GM10266 (cell line): ENCODE measurements around the gene CD53.

ENCODE experiments used
- DNase-seq: peaks from one replicate; pipeline ENCODE4 v3.0.0; 2012; ENCODE audit errors: extremely low spot score
- TF ChIP-seq, protein P1 (sequence below): IDR thresholded peaks from 2 replicates; pipeline ENCODE4 v1.5.1; 2012; ENCODE audit warnings: mild to moderate bottlenecking, low read depth; ENCODE audit not compliant: control insufficient read depth, insufficient read depth; ENCODE audit errors: missing control alignments

Gene CD53

DNA sequence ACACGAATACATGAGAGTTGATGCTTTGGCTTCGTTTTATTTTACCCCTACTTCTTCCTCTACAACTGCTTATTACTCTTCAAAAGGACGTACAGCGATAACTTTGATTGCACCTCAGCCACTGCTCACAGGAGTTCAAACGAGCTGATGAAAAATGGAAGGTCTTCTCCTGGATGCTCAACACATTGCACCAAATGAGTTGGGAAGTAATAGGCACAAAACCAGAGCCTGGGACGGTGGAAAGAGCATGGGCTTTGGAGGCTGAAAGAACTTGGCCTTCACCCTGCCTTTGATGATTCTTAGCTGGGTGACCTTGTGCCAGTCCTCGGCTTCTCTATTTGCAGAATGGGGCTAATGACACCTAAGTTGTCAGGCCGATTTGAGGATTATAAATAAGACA, 4.8 kb downstream of the CD53 start:
- DNase-seq: no peak
- TF ChIP-seq, protein P1, sequence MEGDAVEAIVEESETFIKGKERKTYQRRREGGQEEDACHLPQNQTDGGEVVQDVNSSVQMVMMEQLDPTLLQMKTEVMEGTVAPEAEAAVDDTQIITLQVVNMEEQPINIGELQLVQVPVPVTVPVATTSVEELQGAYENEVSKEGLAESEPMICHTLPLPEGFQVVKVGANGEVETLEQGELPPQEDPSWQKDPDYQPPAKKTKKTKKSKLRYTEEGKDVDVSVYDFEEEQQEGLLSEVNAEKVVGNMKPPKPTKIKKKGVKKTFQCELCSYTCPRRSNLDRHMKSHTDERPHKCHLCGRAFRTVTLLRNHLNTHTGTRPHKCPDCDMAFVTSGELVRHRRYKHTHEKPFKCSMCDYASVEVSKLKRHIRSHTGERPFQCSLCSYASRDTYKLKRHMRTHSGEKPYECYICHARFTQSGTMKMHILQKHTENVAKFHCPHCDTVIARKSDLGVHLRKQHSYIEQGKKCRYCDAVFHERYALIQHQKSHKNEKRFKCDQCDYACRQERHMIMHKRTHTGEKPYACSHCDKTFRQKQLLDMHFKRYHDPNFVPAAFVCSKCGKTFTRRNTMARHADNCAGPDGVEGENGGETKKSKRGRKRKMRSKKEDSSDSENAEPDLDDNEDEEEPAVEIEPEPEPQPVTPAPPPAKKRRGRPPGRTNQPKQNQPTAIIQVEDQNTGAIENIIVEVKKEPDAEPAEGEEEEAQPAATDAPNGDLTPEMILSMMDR: no peak

DNA sequence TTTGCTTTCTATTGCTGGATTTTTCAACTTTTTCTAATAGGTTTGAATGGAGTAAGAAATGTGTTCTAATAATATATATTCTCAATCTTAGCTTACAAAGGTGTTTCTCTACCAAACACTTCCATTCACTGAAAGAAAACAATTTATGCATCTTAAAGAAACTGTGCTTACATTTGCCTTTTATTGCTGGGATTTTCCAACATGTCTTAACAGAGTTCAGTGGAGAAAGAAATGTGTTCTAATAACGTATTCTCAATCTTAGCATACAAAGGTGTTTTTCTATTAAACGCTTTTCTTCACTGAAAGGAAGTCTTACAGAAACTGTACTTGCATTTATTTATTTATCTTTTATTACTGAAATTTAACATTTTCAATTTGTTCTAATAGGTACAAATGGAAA, 5.6 kb downstream of the CD53 start:
- TF ChIP-seq, protein P1: no peak

DNA sequence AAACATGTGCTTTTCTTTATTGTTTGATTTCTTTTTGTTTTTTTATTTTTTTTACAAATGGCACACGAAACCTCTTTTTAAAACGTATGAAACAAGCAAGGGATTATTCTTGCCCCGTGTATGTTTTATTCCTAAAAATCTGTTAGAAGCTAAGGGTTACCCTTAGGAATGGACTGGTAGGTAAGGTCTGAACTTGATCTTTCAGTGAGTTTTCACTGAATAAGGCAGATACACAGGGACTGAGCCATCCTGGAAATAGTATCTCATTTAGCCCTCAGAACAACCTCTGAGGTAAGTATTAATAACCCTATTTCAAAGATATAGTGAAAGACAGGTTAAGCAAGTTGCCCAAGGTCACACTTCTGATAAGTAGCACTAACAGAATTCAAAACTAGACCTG, 6.0 kb downstream of the CD53 start:
- DNase-seq: no peak
- TF ChIP-seq, protein P1: no peak

More for the DNA sequence above, 5.6 kb downstream of the CD53 start:
- DNase-seq: no peak

DNA sequence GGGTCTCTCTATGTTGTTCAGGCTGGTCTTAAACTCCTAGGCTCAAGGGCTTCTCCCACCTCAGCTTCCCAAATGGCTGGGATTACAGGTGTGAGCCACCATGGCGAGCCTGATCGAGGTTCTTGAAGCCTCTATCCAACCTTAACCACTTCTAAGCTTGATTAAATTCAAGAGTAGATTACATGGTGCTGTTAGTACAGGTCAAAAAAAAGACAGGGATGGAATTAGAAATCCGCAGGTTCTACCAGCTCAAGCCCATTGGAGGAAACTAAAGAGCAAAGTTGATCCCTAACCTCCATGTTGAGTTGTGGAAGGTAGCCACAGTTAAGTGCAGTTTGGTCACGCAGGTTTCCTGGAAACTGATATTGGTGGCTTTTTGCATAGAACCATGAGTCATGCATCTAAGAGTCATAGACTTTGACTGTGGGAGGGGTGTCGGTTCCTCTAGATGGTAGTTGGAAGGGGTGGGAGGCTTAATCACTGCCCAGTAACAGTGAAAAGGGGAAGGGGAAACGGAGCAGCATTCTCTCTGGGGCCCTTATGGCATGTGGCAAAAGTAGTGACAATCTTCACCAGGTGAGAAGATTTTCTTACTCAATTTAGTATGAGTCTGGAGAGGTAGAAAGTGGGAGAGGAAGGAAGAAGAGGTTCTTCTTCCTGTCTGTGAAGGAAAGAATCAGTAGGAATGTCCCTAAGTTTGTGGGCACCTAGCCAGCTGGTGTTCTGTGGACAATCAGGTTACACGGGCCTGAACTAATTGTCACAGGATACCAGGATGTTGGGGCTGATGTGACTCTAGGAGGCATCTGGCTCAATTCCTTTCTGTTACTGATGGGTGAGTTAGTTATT, 7.0 kb downstream of the CD53 start:
- TF ChIP-seq, protein P1: no peak
- peak; percentile 46 for DNase-seq

DNA sequence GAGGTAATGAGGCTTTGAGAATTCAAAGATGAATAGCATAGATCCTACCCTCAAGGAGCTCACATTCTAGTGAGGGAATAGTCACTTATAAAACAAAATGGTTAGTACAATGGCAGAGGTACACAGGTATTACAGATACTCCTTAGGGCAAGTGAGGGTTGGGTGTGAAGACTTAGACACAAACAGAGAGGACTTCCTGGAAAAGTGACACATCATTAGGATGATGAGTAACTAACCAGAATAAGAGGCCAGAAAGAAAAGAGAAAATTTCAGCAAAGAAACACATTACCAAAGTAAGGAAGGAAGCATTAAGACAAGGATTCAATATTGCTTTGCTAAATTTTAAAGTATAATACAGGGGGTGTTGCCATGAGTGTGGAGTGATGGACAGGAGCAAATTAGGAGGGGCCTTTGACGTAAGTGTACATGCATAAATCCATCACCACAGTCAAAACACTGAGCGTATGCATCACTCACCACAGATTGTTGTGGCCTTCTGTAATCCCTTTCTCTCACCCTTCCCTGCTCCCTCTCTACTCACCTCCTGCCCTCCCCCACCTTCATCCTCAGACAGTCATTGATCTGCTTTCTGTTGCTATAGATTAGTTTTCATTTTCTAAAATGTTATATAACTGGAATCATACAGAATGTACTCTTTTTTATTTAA, 7.9 kb downstream of the CD53 start:
- DNase-seq: no peak
- TF ChIP-seq, protein P1: no peak

DNA sequence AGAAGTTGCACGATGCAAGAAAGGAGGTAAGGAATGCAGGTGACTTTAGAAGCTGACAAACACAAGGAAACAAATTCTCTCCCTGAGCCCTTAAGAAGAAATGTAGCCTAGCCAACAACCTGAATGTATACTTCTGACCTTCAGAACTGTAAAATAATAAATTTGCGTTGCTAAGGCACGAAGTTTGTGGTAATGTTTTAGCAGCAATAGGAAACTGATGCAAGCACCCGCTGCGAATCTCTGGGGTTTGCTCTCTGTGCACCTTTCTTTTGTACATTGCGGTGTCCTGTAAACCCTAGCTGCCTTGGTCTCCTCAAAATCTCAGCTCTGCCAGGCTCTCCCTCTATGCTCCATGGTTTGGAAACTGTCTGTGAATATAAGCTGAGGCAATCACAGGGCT, 15.1 kb downstream of the CD53 start:
- DNase-seq: no peak

More for the DNA sequence above, 15.1 kb downstream of the CD53 start:
- TF ChIP-seq, protein P1: no peak
